ENCODE measurements around the gene ZP1. TPM values are rescaled to one million over a fixed set of nuclear protein-coding genes. Genes with fewer than 3 reads are reported as not detected.

ZP1 gene
- total RNA-seq, 1 donor from 2014 or later = not detected

DNA sequence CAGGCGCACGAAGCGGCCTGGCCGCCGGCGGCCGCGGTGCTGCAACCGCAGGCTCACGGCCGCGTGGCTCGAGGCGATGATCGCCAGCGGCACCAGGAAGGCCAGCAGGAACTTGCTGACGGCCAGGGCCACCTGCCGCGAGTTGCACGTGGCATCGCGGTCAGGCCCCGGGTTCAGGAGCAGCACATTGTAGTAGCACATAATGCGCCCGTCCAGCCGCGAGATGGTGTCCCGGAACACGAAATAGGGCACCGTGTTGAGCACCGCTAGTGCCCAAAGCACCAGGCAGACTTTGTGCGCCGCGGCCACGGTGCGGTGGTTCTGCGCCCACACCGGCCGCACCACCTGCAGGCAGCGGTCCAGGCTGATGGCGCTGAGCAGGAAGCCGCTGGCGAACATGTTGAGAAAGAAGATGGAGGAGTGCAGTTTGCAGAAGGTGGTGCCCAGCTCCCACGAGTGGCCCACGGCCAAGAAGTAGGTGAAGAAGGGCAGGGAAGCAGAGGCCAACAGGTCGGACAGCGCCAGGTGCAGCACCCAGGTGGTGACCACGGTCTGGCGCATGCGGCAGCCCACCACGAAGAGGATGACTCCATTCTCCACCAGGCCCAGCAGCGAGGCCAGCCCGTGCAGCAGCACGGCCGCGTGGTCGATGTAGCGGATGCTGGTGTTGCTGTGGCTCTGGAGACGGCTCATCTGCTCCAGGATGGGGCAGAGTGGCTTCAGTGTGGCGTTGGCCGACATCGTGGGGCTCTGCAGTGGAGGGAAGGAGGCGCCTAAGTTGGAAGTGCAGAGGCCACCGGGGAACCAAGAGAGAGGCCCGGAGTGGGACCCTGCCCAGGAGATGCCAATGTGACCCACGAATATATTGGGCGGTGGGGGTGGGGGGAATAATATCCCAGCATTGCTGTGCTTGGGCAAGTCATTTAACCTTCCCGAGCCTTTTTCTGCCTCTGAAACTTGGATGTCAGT lies 14.1 kb upstream of the ZP1 start:
- no peak for DNase-seq
- TF ChIP-seq, protein P1, sequence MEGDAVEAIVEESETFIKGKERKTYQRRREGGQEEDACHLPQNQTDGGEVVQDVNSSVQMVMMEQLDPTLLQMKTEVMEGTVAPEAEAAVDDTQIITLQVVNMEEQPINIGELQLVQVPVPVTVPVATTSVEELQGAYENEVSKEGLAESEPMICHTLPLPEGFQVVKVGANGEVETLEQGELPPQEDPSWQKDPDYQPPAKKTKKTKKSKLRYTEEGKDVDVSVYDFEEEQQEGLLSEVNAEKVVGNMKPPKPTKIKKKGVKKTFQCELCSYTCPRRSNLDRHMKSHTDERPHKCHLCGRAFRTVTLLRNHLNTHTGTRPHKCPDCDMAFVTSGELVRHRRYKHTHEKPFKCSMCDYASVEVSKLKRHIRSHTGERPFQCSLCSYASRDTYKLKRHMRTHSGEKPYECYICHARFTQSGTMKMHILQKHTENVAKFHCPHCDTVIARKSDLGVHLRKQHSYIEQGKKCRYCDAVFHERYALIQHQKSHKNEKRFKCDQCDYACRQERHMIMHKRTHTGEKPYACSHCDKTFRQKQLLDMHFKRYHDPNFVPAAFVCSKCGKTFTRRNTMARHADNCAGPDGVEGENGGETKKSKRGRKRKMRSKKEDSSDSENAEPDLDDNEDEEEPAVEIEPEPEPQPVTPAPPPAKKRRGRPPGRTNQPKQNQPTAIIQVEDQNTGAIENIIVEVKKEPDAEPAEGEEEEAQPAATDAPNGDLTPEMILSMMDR (IDR thresholded peaks at IDR 0.05) = no peak
- Histone ChIP-seq H3K36me3 (peaks cover 33% of the 10 kb centered on the region), H3K27me3 (no peaks in the 10 kb centered on the region), H3K4me1 (no peaks in the 10 kb centered on the region), H3K9me3 (no peaks in the 10 kb centered on the region), H3K27ac (no peak overlapping the region), H3K4me3 (no peak overlapping the region)
- intact Hi-C loops (cut with DNase I) = no loop called here
- no peak for ATAC-seq

DNA sequence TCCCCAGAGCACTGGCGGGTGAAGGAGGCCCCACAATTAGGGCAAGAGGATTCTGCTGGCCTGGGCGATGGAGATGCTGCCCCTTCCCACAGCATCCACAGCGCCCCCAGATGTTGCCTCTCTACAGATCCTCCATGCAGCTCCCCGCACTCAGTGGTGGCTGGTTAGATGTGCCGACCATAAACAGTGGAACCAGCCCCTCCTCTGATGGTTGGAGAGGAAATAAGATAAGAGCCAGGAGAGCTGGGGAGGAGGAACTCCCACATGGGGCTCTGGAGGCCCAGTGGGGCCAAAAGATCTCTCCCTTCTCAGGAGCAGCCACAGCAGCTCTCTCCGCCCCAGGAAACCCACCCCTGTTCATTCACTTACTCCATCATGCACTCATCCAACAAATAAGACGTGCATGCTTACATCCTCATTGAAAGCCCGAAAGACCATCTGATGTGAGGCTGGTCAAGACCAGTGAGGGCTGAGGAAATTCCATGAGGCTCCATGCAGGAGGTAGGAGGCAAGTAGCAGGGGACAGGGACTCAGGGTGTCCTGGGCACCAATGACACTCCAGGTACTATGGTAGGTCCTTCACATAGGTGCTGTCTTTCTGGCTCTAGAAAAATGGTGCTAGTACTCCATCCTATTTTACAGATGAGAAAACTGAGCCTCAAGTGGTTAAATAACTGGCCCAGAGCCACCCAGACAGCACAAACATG lies 13.0 kb upstream of the ZP1 start:
- TF ChIP-seq, protein P1 (IDR thresholded peaks at IDR 0.05) = no peak
- Histone ChIP-seq H3K36me3 (peaks cover 26% of the 10 kb centered on the region), H3K27me3 (no peaks in the 10 kb centered on the region), H3K27ac (no peak overlapping the region), H3K9me3 (no peaks in the 10 kb centered on the region), H3K4me3 (no peak overlapping the region), H3K4me1 (no peaks in the 10 kb centered on the region)
- ATAC-seq = no peak
- DNase-seq = no peak
- intact Hi-C loops (cut with DNase I) = no loop called here

DNA sequence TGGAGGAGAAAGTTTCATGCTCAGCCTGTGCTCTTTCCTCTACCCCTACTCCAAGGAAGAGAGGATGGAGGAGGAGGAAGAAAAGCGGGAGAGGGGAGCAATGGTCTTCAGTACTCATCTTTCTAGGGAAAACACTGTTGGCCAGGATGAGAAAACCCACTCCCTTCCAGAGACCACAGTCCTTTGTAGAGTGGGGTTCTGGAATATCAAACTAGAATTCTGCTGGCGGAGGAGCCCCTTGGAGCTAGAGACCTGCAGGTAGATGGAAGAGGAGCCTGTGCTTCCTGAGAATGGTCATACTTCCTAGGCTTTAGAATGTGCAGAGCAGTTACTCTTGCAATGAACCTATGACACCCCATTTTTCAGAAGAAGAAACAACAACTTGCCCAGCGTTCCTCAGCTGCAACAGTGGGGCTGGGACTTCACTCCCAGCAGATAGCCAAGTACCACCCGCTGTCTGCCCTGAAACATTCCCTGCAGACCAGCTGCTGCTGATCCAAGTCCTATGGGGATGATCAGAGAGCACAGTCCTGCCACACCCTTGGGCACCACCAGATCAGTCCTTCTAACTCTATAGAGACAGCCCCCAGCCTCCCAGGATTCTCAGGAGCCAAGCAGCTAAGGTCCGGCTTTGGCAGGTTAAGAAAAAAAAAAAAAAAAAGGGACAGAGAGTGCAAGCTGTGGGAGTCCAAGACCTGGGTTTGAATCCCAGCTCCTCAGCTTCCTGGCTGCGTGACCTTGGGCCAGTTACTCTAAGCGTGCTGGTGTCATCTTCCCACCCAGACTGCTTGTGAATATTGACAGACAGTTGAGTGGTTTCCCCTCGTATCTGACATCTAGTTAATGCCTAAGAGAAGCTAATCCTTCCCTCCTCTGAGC lies 12.3 kb upstream of the ZP1 start:
- Histone ChIP-seq H3K4me1 (no peaks in the 10 kb centered on the region), H3K36me3 (peaks cover 18% of the 10 kb centered on the region), H3K27me3 (no peaks in the 10 kb centered on the region), H3K9me3 (no peaks in the 10 kb centered on the region), H3K4me3 (no peak overlapping the region), H3K27ac (no peak overlapping the region)
- TF ChIP-seq, protein P1 (IDR thresholded peaks at IDR 0.05) = no peak
- DNase-seq = no peak
- no peak for ATAC-seq
- intact Hi-C loops (cut with DNase I) = no loop called here

DNA sequence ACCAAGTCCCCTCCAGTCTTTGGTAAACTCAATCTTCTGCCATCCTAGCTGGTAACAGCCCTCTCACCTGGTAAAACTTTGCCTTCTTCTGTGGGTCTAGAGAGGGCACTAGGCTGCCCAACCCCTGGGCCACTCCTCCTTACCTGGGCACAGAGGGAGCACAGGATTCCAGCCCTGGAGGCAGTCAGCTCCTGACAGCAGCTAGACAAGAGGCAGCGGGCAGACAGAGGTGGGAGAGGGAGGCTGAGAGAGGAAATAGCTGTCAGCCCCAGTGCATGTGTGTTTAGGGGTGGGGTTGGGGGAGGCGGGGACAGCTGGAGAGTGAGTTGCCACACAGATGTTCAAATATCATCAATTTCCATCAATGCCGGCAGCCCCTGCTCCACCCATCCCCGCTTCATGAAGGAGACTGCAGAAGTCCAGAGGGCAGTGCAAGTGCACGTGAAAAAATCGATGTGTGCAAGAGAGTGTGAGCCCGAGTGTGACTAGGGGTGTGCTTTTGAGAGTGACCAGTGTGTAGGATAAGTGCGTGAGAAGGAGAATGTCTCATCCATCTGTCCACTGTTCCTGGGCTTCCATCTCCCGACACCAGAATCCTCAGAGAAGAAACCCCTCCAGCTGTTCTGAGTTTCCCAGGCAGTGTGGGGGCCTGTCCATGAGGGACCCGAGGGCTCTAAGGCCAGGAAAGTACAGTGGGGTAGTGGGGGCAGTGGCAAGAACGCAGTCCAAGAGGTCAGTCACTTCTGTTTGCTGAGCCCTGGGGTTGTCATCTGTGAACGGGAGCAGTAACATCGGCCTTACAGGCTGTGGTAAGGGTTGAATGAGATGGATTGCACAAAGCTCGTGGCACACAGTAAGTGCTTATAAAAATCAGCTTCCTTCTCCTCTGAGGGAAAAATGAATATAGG lies 11.4 kb upstream of the ZP1 start, which contains the start of gene PTGDR2:
Gene PTGDR2, minus strand, starts transcription at position 225 of the 908 bp plus-strand sequence. CDS start 2,228 bp downstream, outside the sequence.
- Histone ChIP-seq H3K4me3 (no peak within 1 kb of the TSS), H3K4me1 (no peaks in the 10 kb centered on the region), H3K27ac (no peak within 1 kb of the TSS), H3K9me3 (no peaks in the 10 kb centered on the region), H3K27me3 (no peaks in the 10 kb centered on the region), H3K36me3 (peaks cover 9% of the 10 kb centered on the region)
- intact Hi-C loops (cut with DNase I) = no loop called here
- no peak for ATAC-seq
- DNase-seq = no peak
- TF ChIP-seq, protein P1 (IDR thresholded peaks at IDR 0.05) = no peak
